Stimulated activated CD4-positive, alpha-beta T cell treated with anti-CD3 and anti-CD28 coated beads, TNF-alpha, amount 100 ng/mL, for 24 hours (primary cell): ENCODE results near the gene GUCY2D.
"Not testable (repeated sequence)": the region's sequence is repeated elsewhere in the genome, so short reads cannot be mapped to it uniquely, and the experiment has no call there.

Source experiments
- DNase-seq, 3 experiments: peaks; one replicate each; pipeline ENCODE4 v3.0.0-alpha.2; 2020; ENCODE audit warnings: low read depth in 3 of 3

GUCY2D gene

GRCh38 chr17:8001976-8002720, at the start of gene GUCY2D:
Gene GUCY2D, plus strand, starts transcription at chr17:8002615. Its CDS starts 433 bp downstream, at chr17:8003048.
- DNase-seq: no peak

- DNase-seq: not testable (repeated sequence)
Observed at GRCh38 chr17:7953266-7953665, 49.1 kb upstream of the GUCY2D start.

- DNase-seq: no peak
Observed at GRCh38 chr17:7955414-7956227, 46.8 kb upstream of the GUCY2D start.

GRCh38 chr17:7956228-7956965, 46.0 kb upstream of the GUCY2D start:
- no peak for DNase-seq

GRCh38 chr17:7959503-7960253, 42.7 kb upstream of the GUCY2D start:
- DNase-seq: no peak

- no peak for DNase-seq
Observed at GRCh38 chr17:7961421-7961820, 41.0 kb upstream of the GUCY2D start.

- no peak for DNase-seq
Observed at GRCh38 chr17:7967751-7968150, 34.7 kb upstream of the GUCY2D start.

- no peak for DNase-seq
Observed at GRCh38 chr17:7969433-7969832, 33.0 kb upstream of the GUCY2D start.

GRCh38 chr17:7971651-7972050, 30.8 kb upstream of the GUCY2D start:
- no peak for DNase-seq

- DNase-seq: no peak
Observed at GRCh38 chr17:7972131-7972785, 30.2 kb upstream of the GUCY2D start.

GRCh38 chr17:7974638-7975131, 27.7 kb upstream of the GUCY2D start:
- no peak for DNase-seq

- no peak for DNase-seq
Observed at GRCh38 chr17:7977039-7977438, 25.4 kb upstream of the GUCY2D start.

GRCh38 chr17:7977805-7978204, 24.6 kb upstream of the GUCY2D start:
- no peak for DNase-seq

GRCh38 chr17:7982173-7982572, 20.2 kb upstream of the GUCY2D start:
- no peak for DNase-seq

GRCh38 chr17:7982666-7983065, 19.7 kb upstream of the GUCY2D start:
- DNase-seq: no peak

- no peak for DNase-seq
Observed at GRCh38 chr17:7984904-7985303, 17.5 kb upstream of the GUCY2D start.

GRCh38 chr17:7987112-7987893, 15.1 kb upstream of the GUCY2D start:
- no peak for DNase-seq

GRCh38 chr17:7988750-7989178, 13.7 kb upstream of the GUCY2D start:
- peak in 2 of 3 experiments; percentile 23 to 64 for DNase-seq

- DNase-seq: peak; percentile 89 to 94 (median 93)
Observed at GRCh38 chr17:7989781-7990655, 12.4 kb upstream of the GUCY2D start.
